Spinal cord (tissue), 10 donors: Measurements from ENCODE around the gene SDF4. TPM values are rescaled to one million over a fixed set of nuclear protein-coding genes. Genes with fewer than 3 reads are reported as not detected.
"Not testable (repeated sequence)": the region's sequence is repeated elsewhere in the genome, so short reads cannot be mapped to it uniquely, and the experiment has no call there.

ENCODE experiments used
- DNase-seq, 6 donors: peaks; one replicate each; pipeline versions ENCODE4 v3.0.0 to v3.0.0-alpha.2; 2013 to 2015; ENCODE audit warnings: low spot score in 6 of 6, low read depth in 4 of 6
- H3K27ac ChIP-seq: one replicate; pipeline ENCODE4 v1.5.1; 2013; ENCODE audit warnings: low read depth, low read length, control low read depth
- H3K27me3 ChIP-seq: one replicate; pipeline ENCODE4 v1.6.1; 2013; ENCODE audit warnings: low read length; ENCODE audit not compliant: control insufficient read depth, insufficient read depth
- H3K36me3 ChIP-seq: one replicate; pipeline ENCODE4 v1.6.1; 2013; ENCODE audit warnings: low read length; ENCODE audit not compliant: control insufficient read depth, insufficient read depth
- H3K4me1 ChIP-seq: one replicate; pipeline ENCODE4 v1.6.1; 2013; ENCODE audit warnings: low read length; ENCODE audit not compliant: control insufficient read depth, insufficient read depth
- H3K4me3 ChIP-seq: one replicate; pipeline ENCODE4 v1.5.1; 2013; ENCODE audit warnings: low read depth, low read length, control low read depth
- H3K9me3 ChIP-seq: one replicate; pipeline ENCODE4 v1.6.1; 2013; ENCODE audit warnings: low read length; ENCODE audit not compliant: control insufficient read depth, insufficient read depth
- WGBS: methylation state at CpG from one replicate; pipeline ENCODE4 v1.1.5; 2013; ENCODE audit warnings: missing lambda C conversion rate; ENCODE audit not compliant: insufficient coverage; 5-methylcytosine and 5-hydroxymethylcytosine counted together
- polyA plus RNA-seq, 2 donors: library from polyadenylated mRNA; unstranded; fragments of 120-200 nt; gene quantifications; one replicate each; pipeline ENCODE4 v1.2.1, GENCODE V29; 2013; ENCODE audit not compliant: insufficient read length in 2 of 2
- total RNA-seq, 2 donors: library from RNA; depleted of rRNA in 1 of 2; stranded (reverse); fragments of 120-200 nt in 1 of 2; fragments of >200 nt in 1 of 2; gene quantifications; one replicate each; pipeline versions ENCODE4 v1.2.3 to v1.2.4, GENCODE V29; 2013 to 2014
- donor health status: healthy.

The SDF4 gene
- total and polyA plus RNA-seq, 4 donors = 31.0 to 160 (median 106) TPM

GRCh38 chr1:1253972-1254666 lies 22.3 kb upstream of the SDF4 start:
- DNase-seq = no peak
- Histone ChIP-seq H3K36me3 (peaks cover 76% of the 10 kb centered on the region), H3K4me3 (no peak overlapping the region), H3K27ac (no peak overlapping the region), H3K4me1 (no peaks in the 10 kb centered on the region), H3K9me3 (no peaks in the 10 kb centered on the region), H3K27me3 (no peaks in the 10 kb centered on the region)
- WGBS = 97% methylated on average over 45 of the region's 50 CpGs

GRCh38 chr1:1253314-1253713 lies 21.5 kb upstream of the SDF4 start:
- Histone ChIP-seq H3K27ac (no peak overlapping the region), H3K27me3 (no peaks in the 10 kb centered on the region), H3K4me1 (no peaks in the 10 kb centered on the region), H3K9me3 (no peaks in the 10 kb centered on the region), H3K4me3 (no peak overlapping the region), H3K36me3 (peaks cover 68% of the 10 kb centered on the region)
- DNase-seq = no peak
- 80% methylated on average over 8 of the region's 12 CpGs for WGBS

GRCh38 chr1:1250786-1251284 lies 19.0 kb upstream of the SDF4 start:
- H3K4me1 ChIP-seq = no peaks in the 10 kb centered on the region
- no peak for DNase-seq
- no peak overlapping the region for H3K27ac ChIP-seq
- no peaks in the 10 kb centered on the region for H3K9me3 ChIP-seq
- no peak overlapping the region for H3K4me3 ChIP-seq
- H3K36me3 ChIP-seq = peaks cover 45% of the 10 kb centered on the region
- H3K27me3 ChIP-seq = peaks cover 18% of the 10 kb centered on the region
- 85% methylated on average over 15 of the region's 16 CpGs for WGBS

- H3K9me3 ChIP-seq, H3K27ac ChIP-seq, H3K4me3 ChIP-seq, DNase-seq: not testable (repeated sequence)
- Histone ChIP-seq H3K36me3 (peaks cover 28% of the 10 kb centered on the region), H3K27me3 (peaks cover 27% of the 10 kb centered on the region), H3K4me1 (peaks cover 11% of the 10 kb centered on the region)
- 96% methylated on average over 4 of the region's 21 CpGs for WGBS
Measured at GRCh38 chr1:1248009-1248913, 16.5 kb upstream of the SDF4 start.

GRCh38 chr1:1247341-1247913 lies 15.6 kb upstream of the SDF4 start:
- WGBS = 69% methylated on average over 25 of the region's 25 CpGs
- Histone ChIP-seq H3K36me3 (peaks cover 26% of the 10 kb centered on the region), H3K27ac (no peak overlapping the region), H3K4me1 (peaks cover 11% of the 10 kb centered on the region), H3K27me3 (peaks cover 27% of the 10 kb centered on the region), H3K9me3 (no peaks in the 10 kb centered on the region), H3K4me3 (no peak overlapping the region)
- DNase-seq = no peak

- no peak for DNase-seq
- peaks cover 26% of the 10 kb centered on the region for H3K36me3 ChIP-seq
- no peak within 1 kb of the TSS for H3K27ac ChIP-seq
- H3K4me1 ChIP-seq = peaks cover 11% of the 10 kb centered on the region
- 3% methylated on average over 72 of the region's 74 CpGs for WGBS
- H3K27me3 ChIP-seq = peaks cover 27% of the 10 kb centered on the region
- H3K4me3 ChIP-seq = no peak within 1 kb of the TSS
- no peaks in the 10 kb centered on the region for H3K9me3 ChIP-seq
Measured at GRCh38 chr1:1246577-1247340, 15.0 kb upstream of the SDF4 start, which contains the start of gene C1QTNF12. C1QTNF12 (minus strand) TSS chr1:1246722; CDS start chr1:1246690, 32 bp downstream.

- 21% methylated on average over 37 of the region's 45 CpGs for WGBS
- peaks cover 34% of the 10 kb centered on the region for H3K36me3 ChIP-seq
- DNase-seq = no peak
- peaks cover 27% of the 10 kb centered on the region for H3K27me3 ChIP-seq
- H3K4me1 ChIP-seq = peaks cover 11% of the 10 kb centered on the region
- no peaks in the 10 kb centered on the region for H3K9me3 ChIP-seq
- no peak overlapping the region for H3K27ac ChIP-seq
- H3K4me3 ChIP-seq = no peak overlapping the region
Measured at GRCh38 chr1:1245817-1246576, 14.2 kb upstream of the SDF4 start.

GRCh38 chr1:1245178-1245816 lies 13.5 kb upstream of the SDF4 start:
- 75% methylated on average over 19 of the region's 23 CpGs for WGBS
- Histone ChIP-seq H3K4me3 (no peak overlapping the region), H3K4me1 (peaks cover 11% of the 10 kb centered on the region), H3K9me3 (no peaks in the 10 kb centered on the region), H3K36me3 (peaks cover 33% of the 10 kb centered on the region), H3K27me3 (peaks cover 32% of the 10 kb centered on the region), H3K27ac (no peak overlapping the region)
- no peak for DNase-seq
